Keratinocyte (primary cell): ENCODE measurements around the gene FMOD. TPM values are rescaled to one million over a fixed set of nuclear protein-coding genes. Genes with fewer than 3 reads are reported as not detected.

Source experiments
- DNase-seq: peaks from one replicate; pipeline ENCODE4 v3.0.0-alpha.2; 2011; ENCODE audit warnings: low read depth, missing footprints, low spot score
- FAIRE-seq: peaks from 2 replicates; lab custom pipeline; 2011; peaks lifted over from hg19 to GRCh38; lab: Jason Lieb, UNC
- H2AFZ ChIP-seq: 2 replicates; pipeline ENCODE4 v1.6.0; 2012; ENCODE audit warnings: low read length, control low read depth, inconsistent platforms; ENCODE audit not compliant: control insufficient read depth
- H3K27ac ChIP-seq: 2 replicates; pipeline ENCODE4 v1.5.1; 2011; ENCODE audit warnings: low read length; ENCODE audit not compliant: control insufficient read depth, insufficient read depth
- H3K27me3 ChIP-seq: 3 replicates; pipeline ENCODE4 v1.6.0; 2011; ENCODE audit warnings: low read length; ENCODE audit not compliant: control insufficient read depth, insufficient read depth; ENCODE audit errors: extremely low read depth
- H3K36me3 ChIP-seq, 2 experiments: 2 replicates in 1 of 2; 3 replicates in 1 of 2; pipeline ENCODE4 v1.5.1; 2011; ENCODE audit warnings: low read length in 2 of 2, mild to moderate bottlenecking in 1 of 2; ENCODE audit not compliant: control insufficient read depth in 2 of 2, insufficient read depth in 2 of 2; ENCODE audit errors: extremely low read depth in 1 of 2
- H3K4me1 ChIP-seq: 3 replicates; pipeline ENCODE4 v1.5.1; 2011; ENCODE audit warnings: low read length; ENCODE audit not compliant: control insufficient read depth, insufficient read depth; ENCODE audit errors: extremely low read depth
- H3K4me2 ChIP-seq: 3 replicates; pipeline ENCODE4 v1.6.0; 2011; ENCODE audit warnings: low read depth, low read length; ENCODE audit not compliant: control insufficient read depth, insufficient read depth; ENCODE audit errors: extremely low read depth
- H3K4me3 ChIP-seq, 3 experiments: fragments of 200-600 bp in 1 of 3; sonication (generic) in 1 of 3; 2 replicates in 2 of 3; 3 replicates in 1 of 3; pipeline ENCODE4 v1.5.1; 2011 to 2016; ENCODE audit warnings: low read length in 3 of 3, mild to moderate bottlenecking in 3 of 3, control low read depth in 2 of 3, inconsistent platforms in 1 of 3, low read depth in 1 of 3, mixed read lengths in 1 of 3, mixed run types in 1 of 3, moderate library complexity in 1 of 3; ENCODE audit not compliant: control insufficient read depth in 2 of 3, insufficient read depth in 2 of 3; ENCODE audit errors: extremely low read depth in 1 of 3
- H3K79me2 ChIP-seq: 2 replicates; pipeline ENCODE4 v1.6.0; 2012; ENCODE audit warnings: low read length; ENCODE audit not compliant: control insufficient read depth, insufficient read depth
- H3K9ac ChIP-seq: 3 replicates; pipeline ENCODE4 v1.6.0; 2011; ENCODE audit warnings: low read length; ENCODE audit not compliant: control insufficient read depth, insufficient read depth; ENCODE audit errors: extremely low read depth
- H3K9me1 ChIP-seq: 3 replicates; pipeline ENCODE4 v1.6.0; 2011; ENCODE audit warnings: low read length; ENCODE audit not compliant: control insufficient read depth, insufficient read depth; ENCODE audit errors: extremely low read depth
- H3K9me3 ChIP-seq: 2 replicates; pipeline ENCODE4 v1.5.1; 2012; ENCODE audit warnings: low read depth, low read length; ENCODE audit not compliant: control insufficient read depth
- H4K20me1 ChIP-seq: 3 replicates; pipeline ENCODE4 v1.6.0; 2011; ENCODE audit warnings: low read length; ENCODE audit not compliant: control insufficient read depth, insufficient read depth; ENCODE audit errors: extremely low read depth
- CTCF ChIP-seq, 3 experiments: IDR thresholded peaks in 1 of 3; conservative IDR thresholded peaks in 1 of 3; optimal IDR thresholded peaks in 1 of 3; 2 replicates in 2 of 3; 3 replicates in 1 of 3; pipeline versions ENCODE3 to v1.5.1; 2011; ENCODE audit warnings: low read length in 3 of 3, mild to moderate bottlenecking in 3 of 3, moderate library complexity in 2 of 3, control low read depth in 1 of 3, inconsistent platforms in 1 of 3; ENCODE audit not compliant: insufficient read depth in 2 of 3; ENCODE audit errors: extremely low read depth in 1 of 3
- EZH2 ChIP-seq: IDR thresholded peaks from one replicate; pipeline ENCODE4 v1.6.1; 2012; ENCODE audit warnings: inconsistent platforms, mild to moderate bottlenecking, low read length, moderate library complexity
- dilution Hi-C: fragments of 300-500 bp; cut with MboI; formaldehyde crosslinking; loops from one replicate; pipeline ENCODE4 v1.7.0; 2020; ENCODE audit warnings: low sequenced_read_pairs; ENCODE audit not compliant: extremely low pct_ligation_motif_present
- polyA plus RNA-seq, 5 experiments: library from polyadenylated mRNA; depleted of rRNA in 3 of 5; stranded (reverse) in 3 of 5; stranded (forward) in 1 of 5; unstranded in 1 of 5; fragments of >200 nt; gene quantifications; 1 replicate in 1 of 5; 2 replicates in 3 of 5; 3 replicates in 1 of 5; pipeline versions ENCODE4 v1.2.1 to v1.2.3, GENCODE V29; 2011 to 2012; ENCODE audit warnings: missing spikeins in 2 of 5, low read depth in 1 of 5, low replicate concordance in 1 of 5

The FMOD gene
- polyA plus RNA-seq, 1 donor (not counting 4 experiments of a cell fraction or from before 2014, with no cell fraction given): 0.47 TPM

- dilution Hi-C loops: no loop called here
- H3K9me1 ChIP-seq: peaks cover 2% of the 10 kb centered on the region
- FAIRE-seq (no peak), DNase-seq (no peak)
- H3K27ac ChIP-seq: peak overlapping the region; percentile 88
- H3K9me3 ChIP-seq: no peaks in the 10 kb centered on the region
- H3K27me3 ChIP-seq: no peaks in the 10 kb centered on the region
- peaks cover 22% of the 10 kb centered on the region for H4K20me1 ChIP-seq
- TF ChIP-seq CTCF (optimal IDR thresholded peaks at IDR 0.05 in 1 of 3, IDR thresholded peaks at IDR 0.05 in 1 of 3, conservative IDR thresholded peaks at IDR 0.05 in 1 of 3; ENCODE audit: extremely low read depth in 1 of 3, insufficient read depth in 2 of 3, low read length in 3 of 3) (no peak), EZH2 (no peak)
- peaks cover 33% of the 10 kb centered on the region for H3K79me2 ChIP-seq
- peaks cover 51% of the 10 kb centered on the region for H3K4me1 ChIP-seq
- H3K4me3 ChIP-seq: peak overlapping the region; percentile 78 to 92 (median 81)
- H2AFZ ChIP-seq: no peak overlapping the region
- peaks cover 14 to 15% of the 10 kb centered on the region in 2 experiments for H3K36me3 ChIP-seq
- H3K4me2 ChIP-seq: peak overlapping the region; percentile 93
- peak overlapping the region; percentile 95 for H3K9ac ChIP-seq
These were observed 45.2 kb downstream of the FMOD start for GRCh38 chr1:203305809-203306088.

DNA sequence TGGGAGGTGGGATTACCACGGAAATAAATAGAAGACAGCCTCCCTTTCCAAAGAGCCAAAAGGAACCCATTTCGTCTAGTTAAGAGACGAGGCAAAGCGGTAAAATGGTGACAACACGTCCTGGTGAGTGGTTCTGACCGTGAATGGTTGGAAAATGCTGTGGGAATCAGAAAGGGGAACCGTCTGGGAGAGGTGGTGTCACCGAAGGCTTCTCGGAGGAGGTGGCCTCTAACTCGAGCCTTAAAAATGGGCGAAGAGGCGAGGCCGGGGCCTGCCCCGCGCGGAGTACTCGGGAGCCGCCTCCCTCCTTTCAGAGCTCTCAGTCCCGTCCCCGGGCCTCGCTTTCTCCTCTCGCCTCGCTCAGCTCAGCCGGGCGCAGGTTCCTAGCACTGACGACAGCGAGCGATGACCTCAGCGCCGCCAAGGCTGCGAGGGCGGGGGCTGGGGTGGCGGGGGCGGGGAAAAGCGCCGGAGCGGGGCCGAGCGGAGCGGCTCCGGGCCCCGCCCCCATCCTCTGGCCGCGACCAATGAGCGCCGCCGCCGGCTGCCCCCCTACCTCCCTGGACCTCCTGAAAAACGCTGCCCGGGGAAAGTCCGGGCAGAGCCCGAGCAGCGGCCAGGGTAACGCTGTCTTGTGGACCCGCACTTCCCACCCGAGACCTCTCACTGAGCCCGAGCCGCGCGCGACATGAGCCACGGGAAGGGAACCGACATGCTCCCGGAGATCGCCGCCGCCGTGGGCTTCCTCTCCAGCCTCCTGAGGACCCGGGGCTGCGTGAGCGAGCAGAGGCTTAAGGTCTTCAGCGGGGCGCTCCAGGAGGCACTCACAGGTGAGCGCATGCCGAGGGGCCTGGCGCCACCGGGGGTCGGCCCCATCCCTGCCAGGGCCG is 45.8 kb downstream of the FMOD start, which contains the start of gene BTG2:
TSS of gene BTG2 (plus strand) at position 601 of the 890 bp plus-strand sequence. CDS start at position 689, 88 bp downstream.
- no peaks in the 10 kb centered on the region for H3K9me3 ChIP-seq
- DNase-seq (no peak), FAIRE-seq (no peak)
- H3K27me3 ChIP-seq: no peaks in the 10 kb centered on the region
- dilution Hi-C loops: no loop called here
- H3K9me1 ChIP-seq: no peaks in the 10 kb centered on the region
- H3K4me2 ChIP-seq: peak within 1 kb of the TSS; percentile 93
- peaks cover 19% of the 10 kb centered on the region for H4K20me1 ChIP-seq
- H3K79me2 ChIP-seq: peaks cover 33% of the 10 kb centered on the region
- H3K36me3 ChIP-seq: peaks cover 12 to 14% of the 10 kb centered on the region in 2 experiments
- no peak for TF ChIP-seq EZH2
- no peak for TF ChIP-seq CTCF (optimal IDR thresholded peaks at IDR 0.05 in 1 of 3, IDR thresholded peaks at IDR 0.05 in 1 of 3, conservative IDR thresholded peaks at IDR 0.05 in 1 of 3; ENCODE audit: extremely low read depth in 1 of 3, insufficient read depth in 2 of 3, low read length in 3 of 3)
- peak within 1 kb of the TSS; percentile 88 for H3K27ac ChIP-seq
- H3K4me1 ChIP-seq: peaks cover 57% of the 10 kb centered on the region
- H2AFZ ChIP-seq: peak within 1 kb of the TSS; percentile 62
- peak within 1 kb of the TSS; percentile 78 to 92 (median 81) for H3K4me3 ChIP-seq
- H3K9ac ChIP-seq: peak within 1 kb of the TSS; percentile 95
